Ascending aorta (tissue), 2 donors: ENCODE measurements around the gene MTR. TPM values are rescaled to one million over a fixed set of nuclear protein-coding genes. Genes with fewer than 3 reads are reported as not detected.

Experiments used
- DNase-seq, 2 donors: peaks; one replicate each; pipeline ENCODE4 v3.0.0-alpha.2; 2019; ENCODE audit warnings: low spot score in 2 of 2
- H3K27ac ChIP-seq, 2 donors: fragments of 200-600 bp; sonication (generic); one replicate each; pipeline ENCODE4 v1.5.1; 2016 to 2017; ENCODE audit warnings: mild to moderate bottlenecking in 1 of 2
- H3K27me3 ChIP-seq: fragments of 200-600 bp; sonication (generic); one replicate; pipeline ENCODE4 v1.5.1; 2017
- H3K36me3 ChIP-seq, 2 donors: fragments of 200-600 bp; sonication (generic); one replicate each; pipeline ENCODE4 v1.5.1; 2016
- H3K4me1 ChIP-seq, 2 donors: fragments of 200-600 bp; sonication (generic); one replicate each; pipeline ENCODE4 v1.5.1; 2016 to 2017; ENCODE audit warnings: mild to moderate bottlenecking in 1 of 2
- H3K4me3 ChIP-seq, 2 donors: fragments of 200-600 bp; sonication (generic); one replicate each; pipeline ENCODE4 v1.5.1; 2016 to 2017; ENCODE audit warnings: mild to moderate bottlenecking in 1 of 2
- H3K9me3 ChIP-seq, 2 donors: fragments of 200-600 bp; sonication (generic); one replicate each; pipeline ENCODE4 v1.5.1; 2016
- CTCF ChIP-seq, 3 experiments: fragments of 200-600 bp in 2 of 3; fragments of 450-650 bp in 1 of 3; sonication (generic) in 2 of 3; IDR thresholded peaks; one replicate each; pipeline ENCODE4 v1.5.1; 2016 to 2019; ENCODE audit warnings: antibody characterized with exemption in 3 of 3, mild to moderate bottlenecking in 1 of 3, moderate library complexity in 1 of 3
- intact Hi-C: fragments of 100-400 bp; cut with DNase I; formaldehyde crosslinking; loops from one replicate; pipeline ENCODE4 v1.15.1; 2023
- total RNA-seq: library from RNA; depleted of rRNA; stranded (reverse); fragments of >200 nt; gene quantifications from one replicate; pipeline ENCODE4 v1.1.0, GENCODE V29; 2016

The MTR gene
- total RNA-seq, 1 donor from 2014 or later, result 36.1 TPM

GRCh38 chr1:236860101-236860500 lies 65.0 kb downstream of the MTR start:
- intact Hi-C loops, result no loop called here
- Histone ChIP-seq H3K9me3 (no peaks in the 10 kb centered on the region), H3K27me3 (no peaks in the 10 kb centered on the region), H3K4me3 (no peak overlapping the region), H3K36me3 (peaks cover 33 to 92% of the 10 kb centered on the region in 2 donors), H3K27ac (no peak overlapping the region), H3K4me1 (no peaks in the 10 kb centered on the region)
- TF ChIP-seq CTCF (IDR thresholded peaks at IDR 0.05), result no peak
- no peak for DNase-seq

GRCh38 chr1:236860674-236861073 lies 65.6 kb downstream of the MTR start:
- H3K4me1 ChIP-seq, result no peaks in the 10 kb centered on the region
- intact Hi-C loops, result no loop called here
- H3K4me3 ChIP-seq, result no peak overlapping the region
- peaks cover 28 to 92% of the 10 kb centered on the region in 2 donors for H3K36me3 ChIP-seq
- TF ChIP-seq CTCF (IDR thresholded peaks at IDR 0.05), result no peak
- no peak for DNase-seq
- H3K27ac ChIP-seq, result no peak overlapping the region
- H3K9me3 ChIP-seq, result no peaks in the 10 kb centered on the region
- H3K27me3 ChIP-seq, result no peaks in the 10 kb centered on the region

GRCh38 chr1:236861560-236862218 lies 66.6 kb downstream of the MTR start:
- Histone ChIP-seq H3K9me3 (no peaks in the 10 kb centered on the region), H3K36me3 (peaks cover 23 to 92% of the 10 kb centered on the region in 2 donors), H3K4me3 (no peak overlapping the region), H3K4me1 (no peaks in the 10 kb centered on the region), H3K27ac (no peak overlapping the region), H3K27me3 (no peaks in the 10 kb centered on the region)
- no peak for TF ChIP-seq CTCF (IDR thresholded peaks at IDR 0.05)
- DNase-seq, result no peak
- intact Hi-C loops, result no loop called here

DNA sequence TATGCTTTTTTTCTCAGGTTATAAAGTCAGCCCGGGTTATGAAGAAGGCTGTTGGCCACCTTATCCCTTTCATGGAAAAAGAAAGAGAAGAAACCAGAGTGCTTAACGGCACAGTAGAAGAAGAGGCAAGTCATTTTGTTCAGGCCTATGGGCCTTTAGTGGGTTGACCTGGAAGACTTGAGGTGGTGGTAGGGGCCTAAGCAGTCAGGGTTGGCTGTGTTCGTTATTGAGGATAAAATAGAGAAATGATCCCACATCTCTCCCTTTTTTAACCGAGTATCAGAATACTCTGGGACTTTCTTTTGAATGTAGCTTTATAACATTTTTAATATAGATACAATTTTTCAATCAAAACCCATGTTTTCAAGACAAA lies 67.1 kb downstream of the MTR start:
- no peak for TF ChIP-seq CTCF (IDR thresholded peaks at IDR 0.05)
- intact Hi-C loops, result no loop called here
- Histone ChIP-seq H3K4me1 (no peaks in the 10 kb centered on the region), H3K27ac (no peak overlapping the region), H3K27me3 (no peaks in the 10 kb centered on the region), H3K36me3 (peaks cover 24 to 92% of the 10 kb centered on the region in 2 donors), H3K9me3 (no peaks in the 10 kb centered on the region), H3K4me3 (no peak overlapping the region)
- DNase-seq, result no peak

DNA sequence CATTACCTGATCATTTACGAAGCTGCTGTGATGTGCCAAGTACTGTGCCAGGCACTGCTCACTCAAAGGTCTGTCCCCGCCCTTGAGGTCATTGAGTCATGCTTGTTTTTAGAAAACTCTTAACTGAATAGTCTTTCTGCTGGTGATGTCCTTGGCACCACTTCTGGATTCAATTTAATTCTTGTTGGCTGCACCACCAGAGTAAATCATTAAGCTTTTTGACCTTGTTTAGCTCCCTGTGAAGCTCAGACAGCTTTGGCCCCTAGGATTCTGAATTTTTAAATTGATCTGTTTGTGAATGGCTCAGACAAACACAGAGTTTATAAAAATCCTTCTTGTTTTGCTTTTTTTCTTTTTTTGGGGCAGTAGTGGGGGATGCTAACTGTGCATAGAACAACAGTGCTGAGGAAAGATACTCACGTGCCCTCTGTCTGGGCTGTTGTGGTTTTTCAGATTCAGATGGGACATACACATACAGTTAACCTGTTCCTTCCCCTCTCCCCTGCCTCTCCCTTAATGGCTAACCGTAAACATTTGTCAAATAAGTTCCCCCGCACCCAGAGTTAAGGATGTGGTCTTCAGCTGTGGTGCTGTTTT lies 67.6 kb downstream of the MTR start:
- H3K27me3 ChIP-seq, result no peaks in the 10 kb centered on the region
- H3K27ac ChIP-seq, result no peak overlapping the region
- no peaks in the 10 kb centered on the region for H3K9me3 ChIP-seq
- no peak for DNase-seq
- no peaks in the 10 kb centered on the region for H3K4me1 ChIP-seq
- H3K4me3 ChIP-seq, result no peak overlapping the region
- no peak for TF ChIP-seq CTCF (IDR thresholded peaks at IDR 0.05)
- H3K36me3 ChIP-seq, result peaks cover 22 to 90% of the 10 kb centered on the region in 2 donors
- intact Hi-C loops, result no loop called here
